ENCODE measurements around the gene RHOT2.

The RHOT2 gene

GRCh38 chr16:714079-714478 is 46.1 kb downstream of the RHOT2 start:
- Histone ChIP-seq H3K27me3 (peaks cover 100% of the 10 kb centered on the region), H3K4me1 (ENCODE audit: control insufficient read depth in 1 of 2, insufficient read depth in 1 of 2, low read depth in 1 of 2, low read length in 1 of 2) (peaks cover 9 to 16% of the 10 kb centered on the region in 2 experiments), H3K27ac (no peak overlapping the region), H3K9me3 (no peaks in the 10 kb centered on the region), H3K36me3 (no peaks in the 10 kb centered on the region), H3K4me3 (ENCODE audit: low read depth in 1 of 2, low read length in 1 of 2) (no peak overlapping the region)
- TF ChIP-seq CTCF (IDR thresholded peaks at IDR 0.05), result no peak

GRCh38 chr16:714558-715476 is 46.9 kb downstream of the RHOT2 start, which contains the start of gene METRN:
Gene METRN (plus strand): TSS chr16:715118. CDS start chr16:715290, 172 bp downstream.
- no peak within 1 kb of the TSS for H3K27ac ChIP-seq
- H3K36me3 ChIP-seq, result no peaks in the 10 kb centered on the region
- peaks cover 10 to 16% of the 10 kb centered on the region in 2 experiments for H3K4me1 ChIP-seq (ENCODE audit: control insufficient read depth in 1 of 2, insufficient read depth in 1 of 2, low read depth in 1 of 2, low read length in 1 of 2)
- no peaks in the 10 kb centered on the region for H3K9me3 ChIP-seq
- no peak for TF ChIP-seq CTCF (IDR thresholded peaks at IDR 0.05)
- peaks cover 100% of the 10 kb centered on the region for H3K27me3 ChIP-seq
- peak within 1 kb of the TSS; percentile 43 to 54 for H3K4me3 ChIP-seq (ENCODE audit: low read depth in 1 of 2, low read length in 1 of 2)

GRCh38 chr16:715477-716199 is 47.7 kb downstream of the RHOT2 start:
- peaks cover 100% of the 10 kb centered on the region for H3K27me3 ChIP-seq
- no peaks in the 10 kb centered on the region for H3K9me3 ChIP-seq
- H3K4me3 ChIP-seq (ENCODE audit: low read depth in 1 of 2, low read length in 1 of 2), result peak overlapping the region; percentile 43 to 54
- no peak for TF ChIP-seq CTCF (IDR thresholded peaks at IDR 0.05)
- peaks cover 18 to 24% of the 10 kb centered on the region in 2 experiments for H3K4me1 ChIP-seq (ENCODE audit: control insufficient read depth in 1 of 2, insufficient read depth in 1 of 2, low read depth in 1 of 2, low read length in 1 of 2)
- H3K27ac ChIP-seq, result no peak overlapping the region
- H3K36me3 ChIP-seq, result no peaks in the 10 kb centered on the region

GRCh38 chr16:716200-716568 is 48.3 kb downstream of the RHOT2 start:
- Histone ChIP-seq H3K4me3 (ENCODE audit: low read depth in 1 of 2, low read length in 1 of 2) (no peak overlapping the region), H3K27me3 (peaks cover 95% of the 10 kb centered on the region), H3K9me3 (no peaks in the 10 kb centered on the region), H3K4me1 (ENCODE audit: control insufficient read depth in 1 of 2, insufficient read depth in 1 of 2, low read depth in 1 of 2, low read length in 1 of 2) (peaks cover 22 to 28% of the 10 kb centered on the region in 2 experiments), H3K27ac (no peak overlapping the region), H3K36me3 (no peaks in the 10 kb centered on the region)
- no peak for TF ChIP-seq CTCF (IDR thresholded peaks at IDR 0.05)

GRCh38 chr16:716768-717325 is 48.9 kb downstream of the RHOT2 start:
- Histone ChIP-seq H3K27ac (no peak overlapping the region), H3K4me1 (ENCODE audit: control insufficient read depth in 1 of 2, insufficient read depth in 1 of 2, low read depth in 1 of 2, low read length in 1 of 2) (peaks cover 29 to 35% of the 10 kb centered on the region in 2 experiments), H3K27me3 (peaks cover 88% of the 10 kb centered on the region), H3K9me3 (no peaks in the 10 kb centered on the region), H3K36me3 (no peaks in the 10 kb centered on the region), H3K4me3 (ENCODE audit: low read depth in 1 of 2, low read length in 1 of 2) (no peak overlapping the region)
- no peak for TF ChIP-seq CTCF (IDR thresholded peaks at IDR 0.05)
